ENCODE measurements around the gene ERCC1. TPM values are rescaled to one million over a fixed set of nuclear protein-coding genes. Genes with fewer than 3 reads are reported as not detected.

The ERCC1 gene
- total RNA-seq, 1 experiment from 2014 or later, result 43.7 TPM

DNA sequence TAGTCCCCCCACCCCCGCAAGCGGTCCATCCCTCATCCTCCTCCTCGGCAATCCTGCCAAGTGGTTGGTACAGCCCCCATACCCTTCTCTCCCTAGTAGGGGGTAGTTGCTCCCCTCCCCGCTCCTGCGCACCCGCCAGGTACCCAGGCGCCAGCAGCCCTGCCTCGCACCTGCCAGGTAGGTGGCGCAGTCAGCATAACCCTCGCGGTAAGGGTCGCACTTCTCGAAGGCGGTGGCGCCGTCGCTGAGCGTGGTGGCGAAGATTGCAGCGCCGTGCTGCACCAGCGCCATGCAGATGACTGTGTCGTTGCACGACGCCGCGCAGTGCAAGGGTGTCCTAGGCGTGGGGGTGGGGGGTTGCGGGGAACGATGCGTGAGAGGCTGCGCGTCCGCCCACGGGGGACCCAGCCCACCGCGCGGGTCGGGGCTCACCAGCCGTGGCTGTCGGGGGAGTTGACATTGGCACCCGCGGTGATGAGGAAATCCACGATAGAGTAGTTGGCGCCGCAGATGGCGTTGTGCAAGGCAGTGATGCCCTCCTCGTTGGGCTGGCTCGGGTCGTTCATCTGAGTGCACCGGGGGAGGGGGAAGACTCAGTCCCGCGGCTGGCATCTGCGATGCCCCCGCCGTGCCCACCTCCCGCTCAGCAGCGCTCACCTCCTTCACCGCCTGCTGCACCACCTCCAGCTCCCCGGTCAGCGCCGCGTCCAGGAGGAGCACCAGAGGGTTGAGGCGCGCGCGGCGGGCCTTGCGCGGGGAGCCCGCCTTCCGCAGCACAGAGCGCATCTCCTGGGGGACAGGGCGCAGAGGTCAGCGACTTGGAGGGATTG is 38.1 kb downstream of the ERCC1 start (continued):
- TF ChIP-seq, protein P1, sequence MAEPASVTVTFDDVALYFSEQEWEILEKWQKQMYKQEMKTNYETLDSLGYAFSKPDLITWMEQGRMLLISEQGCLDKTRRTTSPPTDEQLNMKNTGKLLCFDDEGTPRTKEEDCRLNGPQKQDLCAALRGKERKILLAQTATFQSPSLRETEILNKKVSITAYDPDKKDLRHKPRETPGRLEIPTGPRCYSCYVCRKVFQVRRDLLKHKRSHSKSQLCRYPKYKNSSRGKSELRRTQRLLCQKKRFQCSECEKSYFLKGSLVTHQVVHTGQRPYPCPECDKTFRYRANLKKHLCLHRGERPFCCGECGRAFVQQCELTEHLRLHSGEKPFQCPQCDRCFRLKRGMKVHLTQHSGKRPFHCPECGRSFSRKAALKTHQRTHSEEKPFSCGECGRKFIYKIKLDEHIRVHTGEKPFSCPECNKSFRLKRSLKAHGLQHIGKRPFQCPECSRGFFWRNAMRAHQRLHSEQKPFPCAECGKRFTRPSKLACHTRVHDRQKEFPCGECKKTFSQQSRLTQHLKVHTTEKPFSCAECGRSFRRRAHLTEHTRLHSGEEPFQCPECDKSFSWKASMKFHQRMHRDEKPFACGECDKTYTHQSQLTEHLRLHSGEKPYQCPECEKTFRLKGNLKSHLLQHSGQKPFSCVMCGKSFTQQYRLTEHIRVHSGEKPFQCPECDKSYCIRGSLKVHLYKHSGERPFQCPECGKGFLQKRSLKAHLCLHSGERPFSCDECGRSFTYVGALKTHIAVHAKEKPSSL (CRISPR knock-in tag; conservative IDR thresholded peaks at IDR 0.05), result no peak
- TF ChIP-seq, protein P2, sequence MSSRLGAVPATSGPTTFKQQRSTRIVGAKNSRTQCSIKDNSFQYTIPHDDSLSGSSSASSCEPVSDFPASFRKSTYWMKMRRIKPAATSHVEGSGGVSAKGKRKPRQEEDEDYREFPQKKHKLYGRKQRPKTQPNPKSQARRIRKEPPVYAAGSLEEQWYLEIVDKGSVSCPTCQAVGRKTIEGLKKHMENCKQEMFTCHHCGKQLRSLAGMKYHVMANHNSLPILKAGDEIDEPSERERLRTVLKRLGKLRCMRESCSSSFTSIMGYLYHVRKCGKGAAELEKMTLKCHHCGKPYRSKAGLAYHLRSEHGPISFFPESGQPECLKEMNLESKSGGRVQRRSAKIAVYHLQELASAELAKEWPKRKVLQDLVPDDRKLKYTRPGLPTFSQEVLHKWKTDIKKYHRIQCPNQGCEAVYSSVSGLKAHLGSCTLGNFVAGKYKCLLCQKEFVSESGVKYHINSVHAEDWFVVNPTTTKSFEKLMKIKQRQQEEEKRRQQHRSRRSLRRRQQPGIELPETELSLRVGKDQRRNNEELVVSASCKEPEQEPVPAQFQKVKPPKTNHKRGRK (CRISPR knock-in tag; IDR thresholded peaks at IDR 0.05; ENCODE audit: borderline replicate concordance), result peak; percentile 67; the same call in 1 of the 2 replicates
- TF ChIP-seq ATF1 (CRISPR knock-in tag; IDR thresholded peaks at IDR 0.05) (peak; percentile 95; the same call in 1 of the 2 replicates), ZNF121 (CRISPR knock-in tag; IDR thresholded peaks at IDR 0.05) (peak; percentile 30; the same call in 1 of the 2 replicates), MXD4 (CRISPR knock-in tag; IDR thresholded peaks at IDR 0.05; ENCODE audit: borderline replicate concordance) (no peak), CBFB (CRISPR knock-in tag; IDR thresholded peaks at IDR 0.05; ENCODE audit: low read depth) (0 out of 2 replicates have a peak, but pooled peaks have one; percentile 81), GABPB1 (CRISPR knock-in tag; IDR thresholded peaks at IDR 0.05) (no peak), IRF2 (CRISPR knock-in tag; IDR thresholded peaks at IDR 0.05; ENCODE audit: borderline replicate concordance, low read depth) (peak; percentile 93; the same call in 1 of the 2 replicates), CREM (CRISPR knock-in tag; IDR thresholded peaks at IDR 0.05) (peak; percentile 71; the same call in 1 of the 2 replicates)
- TF ChIP-seq, protein P3, sequence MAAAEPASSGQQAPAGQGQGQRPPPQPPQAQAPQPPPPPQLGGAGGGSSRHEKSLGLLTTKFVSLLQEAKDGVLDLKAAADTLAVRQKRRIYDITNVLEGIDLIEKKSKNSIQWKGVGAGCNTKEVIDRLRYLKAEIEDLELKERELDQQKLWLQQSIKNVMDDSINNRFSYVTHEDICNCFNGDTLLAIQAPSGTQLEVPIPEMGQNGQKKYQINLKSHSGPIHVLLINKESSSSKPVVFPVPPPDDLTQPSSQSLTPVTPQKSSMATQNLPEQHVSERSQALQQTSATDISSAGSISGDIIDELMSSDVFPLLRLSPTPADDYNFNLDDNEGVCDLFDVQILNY (CRISPR knock-in tag; IDR thresholded peaks at IDR 0.05), result peak; percentile 95
- TF ChIP-seq, protein P4, sequence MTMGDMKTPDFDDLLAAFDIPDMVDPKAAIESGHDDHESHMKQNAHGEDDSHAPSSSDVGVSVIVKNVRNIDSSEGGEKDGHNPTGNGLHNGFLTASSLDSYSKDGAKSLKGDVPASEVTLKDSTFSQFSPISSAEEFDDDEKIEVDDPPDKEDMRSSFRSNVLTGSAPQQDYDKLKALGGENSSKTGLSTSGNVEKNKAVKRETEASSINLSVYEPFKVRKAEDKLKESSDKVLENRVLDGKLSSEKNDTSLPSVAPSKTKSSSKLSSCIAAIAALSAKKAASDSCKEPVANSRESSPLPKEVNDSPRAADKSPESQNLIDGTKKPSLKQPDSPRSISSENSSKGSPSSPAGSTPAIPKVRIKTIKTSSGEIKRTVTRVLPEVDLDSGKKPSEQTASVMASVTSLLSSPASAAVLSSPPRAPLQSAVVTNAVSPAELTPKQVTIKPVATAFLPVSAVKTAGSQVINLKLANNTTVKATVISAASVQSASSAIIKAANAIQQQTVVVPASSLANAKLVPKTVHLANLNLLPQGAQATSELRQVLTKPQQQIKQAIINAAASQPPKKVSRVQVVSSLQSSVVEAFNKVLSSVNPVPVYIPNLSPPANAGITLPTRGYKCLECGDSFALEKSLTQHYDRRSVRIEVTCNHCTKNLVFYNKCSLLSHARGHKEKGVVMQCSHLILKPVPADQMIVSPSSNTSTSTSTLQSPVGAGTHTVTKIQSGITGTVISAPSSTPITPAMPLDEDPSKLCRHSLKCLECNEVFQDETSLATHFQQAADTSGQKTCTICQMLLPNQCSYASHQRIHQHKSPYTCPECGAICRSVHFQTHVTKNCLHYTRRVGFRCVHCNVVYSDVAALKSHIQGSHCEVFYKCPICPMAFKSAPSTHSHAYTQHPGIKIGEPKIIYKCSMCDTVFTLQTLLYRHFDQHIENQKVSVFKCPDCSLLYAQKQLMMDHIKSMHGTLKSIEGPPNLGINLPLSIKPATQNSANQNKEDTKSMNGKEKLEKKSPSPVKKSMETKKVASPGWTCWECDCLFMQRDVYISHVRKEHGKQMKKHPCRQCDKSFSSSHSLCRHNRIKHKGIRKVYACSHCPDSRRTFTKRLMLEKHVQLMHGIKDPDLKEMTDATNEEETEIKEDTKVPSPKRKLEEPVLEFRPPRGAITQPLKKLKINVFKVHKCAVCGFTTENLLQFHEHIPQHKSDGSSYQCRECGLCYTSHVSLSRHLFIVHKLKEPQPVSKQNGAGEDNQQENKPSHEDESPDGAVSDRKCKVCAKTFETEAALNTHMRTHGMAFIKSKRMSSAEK (CRISPR knock-in tag; IDR thresholded peaks at IDR 0.05; ENCODE audit: borderline replicate concordance), result peak; percentile 11; the same call in 1 of the 2 replicates
- TF ChIP-seq, protein P5, sequence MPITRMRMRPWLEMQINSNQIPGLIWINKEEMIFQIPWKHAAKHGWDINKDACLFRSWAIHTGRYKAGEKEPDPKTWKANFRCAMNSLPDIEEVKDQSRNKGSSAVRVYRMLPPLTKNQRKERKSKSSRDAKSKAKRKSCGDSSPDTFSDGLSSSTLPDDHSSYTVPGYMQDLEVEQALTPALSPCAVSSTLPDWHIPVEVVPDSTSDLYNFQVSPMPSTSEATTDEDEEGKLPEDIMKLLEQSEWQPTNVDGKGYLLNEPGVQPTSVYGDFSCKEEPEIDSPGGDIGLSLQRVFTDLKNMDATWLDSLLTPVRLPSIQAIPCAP (CRISPR knock-in tag; IDR thresholded peaks at IDR 0.05), result peak; percentile 98
- TF ChIP-seq, protein P6, sequence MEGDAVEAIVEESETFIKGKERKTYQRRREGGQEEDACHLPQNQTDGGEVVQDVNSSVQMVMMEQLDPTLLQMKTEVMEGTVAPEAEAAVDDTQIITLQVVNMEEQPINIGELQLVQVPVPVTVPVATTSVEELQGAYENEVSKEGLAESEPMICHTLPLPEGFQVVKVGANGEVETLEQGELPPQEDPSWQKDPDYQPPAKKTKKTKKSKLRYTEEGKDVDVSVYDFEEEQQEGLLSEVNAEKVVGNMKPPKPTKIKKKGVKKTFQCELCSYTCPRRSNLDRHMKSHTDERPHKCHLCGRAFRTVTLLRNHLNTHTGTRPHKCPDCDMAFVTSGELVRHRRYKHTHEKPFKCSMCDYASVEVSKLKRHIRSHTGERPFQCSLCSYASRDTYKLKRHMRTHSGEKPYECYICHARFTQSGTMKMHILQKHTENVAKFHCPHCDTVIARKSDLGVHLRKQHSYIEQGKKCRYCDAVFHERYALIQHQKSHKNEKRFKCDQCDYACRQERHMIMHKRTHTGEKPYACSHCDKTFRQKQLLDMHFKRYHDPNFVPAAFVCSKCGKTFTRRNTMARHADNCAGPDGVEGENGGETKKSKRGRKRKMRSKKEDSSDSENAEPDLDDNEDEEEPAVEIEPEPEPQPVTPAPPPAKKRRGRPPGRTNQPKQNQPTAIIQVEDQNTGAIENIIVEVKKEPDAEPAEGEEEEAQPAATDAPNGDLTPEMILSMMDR (IDR thresholded peaks at IDR 0.05), result no peak
- TF ChIP-seq, protein P7, sequence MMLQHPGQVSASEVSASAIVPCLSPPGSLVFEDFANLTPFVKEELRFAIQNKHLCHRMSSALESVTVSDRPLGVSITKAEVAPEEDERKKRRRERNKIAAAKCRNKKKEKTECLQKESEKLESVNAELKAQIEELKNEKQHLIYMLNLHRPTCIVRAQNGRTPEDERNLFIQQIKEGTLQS (CRISPR knock-in tag; conservative IDR thresholded peaks at IDR 0.05), result peak; percentile 94
- TF ChIP-seq, protein P8, sequence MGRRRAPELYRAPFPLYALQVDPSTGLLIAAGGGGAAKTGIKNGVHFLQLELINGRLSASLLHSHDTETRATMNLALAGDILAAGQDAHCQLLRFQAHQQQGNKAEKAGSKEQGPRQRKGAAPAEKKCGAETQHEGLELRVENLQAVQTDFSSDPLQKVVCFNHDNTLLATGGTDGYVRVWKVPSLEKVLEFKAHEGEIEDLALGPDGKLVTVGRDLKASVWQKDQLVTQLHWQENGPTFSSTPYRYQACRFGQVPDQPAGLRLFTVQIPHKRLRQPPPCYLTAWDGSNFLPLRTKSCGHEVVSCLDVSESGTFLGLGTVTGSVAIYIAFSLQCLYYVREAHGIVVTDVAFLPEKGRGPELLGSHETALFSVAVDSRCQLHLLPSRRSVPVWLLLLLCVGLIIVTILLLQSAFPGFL (CRISPR knock-in tag; IDR thresholded peaks at IDR 0.05; ENCODE audit: borderline replicate concordance), result no peak
- TF ChIP-seq, protein P9, sequence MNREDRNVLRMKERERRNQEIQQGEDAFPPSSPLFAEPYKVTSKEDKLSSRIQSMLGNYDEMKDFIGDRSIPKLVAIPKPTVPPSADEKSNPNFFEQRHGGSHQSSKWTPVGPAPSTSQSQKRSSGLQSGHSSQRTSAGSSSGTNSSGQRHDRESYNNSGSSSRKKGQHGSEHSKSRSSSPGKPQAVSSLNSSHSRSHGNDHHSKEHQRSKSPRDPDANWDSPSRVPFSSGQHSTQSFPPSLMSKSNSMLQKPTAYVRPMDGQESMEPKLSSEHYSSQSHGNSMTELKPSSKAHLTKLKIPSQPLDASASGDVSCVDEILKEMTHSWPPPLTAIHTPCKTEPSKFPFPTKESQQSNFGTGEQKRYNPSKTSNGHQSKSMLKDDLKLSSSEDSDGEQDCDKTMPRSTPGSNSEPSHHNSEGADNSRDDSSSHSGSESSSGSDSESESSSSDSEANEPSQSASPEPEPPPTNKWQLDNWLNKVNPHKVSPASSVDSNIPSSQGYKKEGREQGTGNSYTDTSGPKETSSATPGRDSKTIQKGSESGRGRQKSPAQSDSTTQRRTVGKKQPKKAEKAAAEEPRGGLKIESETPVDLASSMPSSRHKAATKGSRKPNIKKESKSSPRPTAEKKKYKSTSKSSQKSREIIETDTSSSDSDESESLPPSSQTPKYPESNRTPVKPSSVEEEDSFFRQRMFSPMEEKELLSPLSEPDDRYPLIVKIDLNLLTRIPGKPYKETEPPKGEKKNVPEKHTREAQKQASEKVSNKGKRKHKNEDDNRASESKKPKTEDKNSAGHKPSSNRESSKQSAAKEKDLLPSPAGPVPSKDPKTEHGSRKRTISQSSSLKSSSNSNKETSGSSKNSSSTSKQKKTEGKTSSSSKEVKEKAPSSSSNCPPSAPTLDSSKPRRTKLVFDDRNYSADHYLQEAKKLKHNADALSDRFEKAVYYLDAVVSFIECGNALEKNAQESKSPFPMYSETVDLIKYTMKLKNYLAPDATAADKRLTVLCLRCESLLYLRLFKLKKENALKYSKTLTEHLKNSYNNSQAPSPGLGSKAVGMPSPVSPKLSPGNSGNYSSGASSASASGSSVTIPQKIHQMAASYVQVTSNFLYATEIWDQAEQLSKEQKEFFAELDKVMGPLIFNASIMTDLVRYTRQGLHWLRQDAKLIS (CRISPR knock-in tag; IDR thresholded peaks at IDR 0.05; ENCODE audit: borderline replicate concordance), result peak; percentile 92; the same call in 1 of the 2 replicates
- TF ChIP-seq, protein P10, sequence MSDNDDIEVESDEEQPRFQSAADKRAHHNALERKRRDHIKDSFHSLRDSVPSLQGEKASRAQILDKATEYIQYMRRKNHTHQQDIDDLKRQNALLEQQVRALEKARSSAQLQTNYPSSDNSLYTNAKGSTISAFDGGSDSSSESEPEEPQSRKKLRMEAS (CRISPR knock-in tag; IDR thresholded peaks at IDR 0.05), result peak; percentile 100

Data from WTC11 (cell line).